T-helper 17 cell (primary cell): ENCODE measurements around the gene OLIG2. TPM values are rescaled to one million over a fixed set of nuclear protein-coding genes. Genes with fewer than 3 reads are reported as not detected.

ENCODE experiments used
- total RNA-seq, 4 donors: library from RNA in 2 of 4; stranded (reverse) in 2 of 4; gene quantifications; one replicate each; pipeline ENCODE4 v1.2.3 and lab custom pipeline; 2022 to 2026

Gene OLIG2
- total RNA-seq, 2 donors from 2014 or later = not detected

Other genes starting within 250 kb of the OLIG2 start
- gene OLIG1, start 44.2 kb downstream of the OLIG2 start, total RNA-seq = under 1 TPM in 1 of 2 donors, not detected in 1; 0.50 TPM
- gene IFNAR2, start 204.0 kb downstream of the OLIG2 start, total RNA-seq = 10 to 100 TPM; 40.5 to 48.1 TPM
- gene IL10RB, start 240.4 kb downstream of the OLIG2 start, total RNA-seq = 10 to 100 TPM; 17.0 to 18.9 TPM